ENCODE data around the gene COPZ1.

DNA sequence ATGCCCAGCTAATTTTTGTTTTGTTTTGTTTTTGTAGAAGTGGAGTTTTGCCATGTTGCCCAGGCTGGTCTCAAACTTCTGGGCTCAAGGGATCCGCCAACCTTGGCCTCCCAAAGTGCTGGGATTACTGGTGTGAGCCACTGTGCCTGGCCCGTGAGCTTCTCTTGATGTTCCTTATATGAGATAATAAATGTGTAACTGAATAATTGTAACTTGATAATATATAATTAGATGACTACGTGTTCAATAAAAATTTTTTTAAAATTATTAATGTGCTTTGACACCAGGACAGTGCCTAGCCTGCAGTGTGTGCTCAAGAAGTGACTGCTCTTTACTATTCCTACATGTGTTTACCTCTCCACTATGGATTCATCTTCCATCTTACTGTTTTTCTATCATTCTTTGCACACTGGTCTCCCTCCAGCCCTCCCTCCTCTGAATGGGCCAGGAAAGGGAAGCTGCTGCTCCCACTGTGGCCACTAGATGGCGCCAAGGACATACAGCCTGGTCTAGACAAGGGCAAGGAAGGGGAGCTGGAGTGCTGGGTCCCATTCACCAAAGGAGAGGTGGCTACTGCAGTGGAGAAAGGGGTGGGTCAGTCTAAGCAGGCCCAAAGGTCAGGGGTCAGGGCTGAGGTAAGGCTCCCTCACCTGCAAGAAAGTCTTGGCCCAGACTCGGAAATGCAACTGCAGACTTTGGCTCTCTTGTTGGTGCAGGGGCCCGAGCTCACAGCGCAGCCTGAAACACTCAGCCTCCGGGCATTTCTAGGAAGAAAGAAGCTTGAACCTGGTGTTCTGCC, 74.3 kb downstream of the COPZ1 start:
- TF ChIP-seq, protein P1, sequence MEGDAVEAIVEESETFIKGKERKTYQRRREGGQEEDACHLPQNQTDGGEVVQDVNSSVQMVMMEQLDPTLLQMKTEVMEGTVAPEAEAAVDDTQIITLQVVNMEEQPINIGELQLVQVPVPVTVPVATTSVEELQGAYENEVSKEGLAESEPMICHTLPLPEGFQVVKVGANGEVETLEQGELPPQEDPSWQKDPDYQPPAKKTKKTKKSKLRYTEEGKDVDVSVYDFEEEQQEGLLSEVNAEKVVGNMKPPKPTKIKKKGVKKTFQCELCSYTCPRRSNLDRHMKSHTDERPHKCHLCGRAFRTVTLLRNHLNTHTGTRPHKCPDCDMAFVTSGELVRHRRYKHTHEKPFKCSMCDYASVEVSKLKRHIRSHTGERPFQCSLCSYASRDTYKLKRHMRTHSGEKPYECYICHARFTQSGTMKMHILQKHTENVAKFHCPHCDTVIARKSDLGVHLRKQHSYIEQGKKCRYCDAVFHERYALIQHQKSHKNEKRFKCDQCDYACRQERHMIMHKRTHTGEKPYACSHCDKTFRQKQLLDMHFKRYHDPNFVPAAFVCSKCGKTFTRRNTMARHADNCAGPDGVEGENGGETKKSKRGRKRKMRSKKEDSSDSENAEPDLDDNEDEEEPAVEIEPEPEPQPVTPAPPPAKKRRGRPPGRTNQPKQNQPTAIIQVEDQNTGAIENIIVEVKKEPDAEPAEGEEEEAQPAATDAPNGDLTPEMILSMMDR (IDR thresholded peaks at IDR 0.05): peak; percentile 86 to 97 (median 93)
- TF ChIP-seq POLR2A (IDR thresholded peaks at IDR 0.05) (no peak), POLR2AphosphoS5 (IDR thresholded peaks at IDR 0.05) (peak; percentile 69)

Data from prostate gland (tissue), 2 donors.